DMS79 treated with DMSO at 0.1 percent for 48 hours (cell line): ENCODE measurements around the gene ZNF689.
"Not testable (repeated sequence)": the region's sequence is repeated elsewhere in the genome, so short reads cannot be mapped to it uniquely, and the experiment has no call there.

Experiments
- DNase-seq: peaks from one replicate; lab custom pipeline; 2025; lab: John Stamatoyannopoulos, UW

The ZNF689 gene

DNA sequence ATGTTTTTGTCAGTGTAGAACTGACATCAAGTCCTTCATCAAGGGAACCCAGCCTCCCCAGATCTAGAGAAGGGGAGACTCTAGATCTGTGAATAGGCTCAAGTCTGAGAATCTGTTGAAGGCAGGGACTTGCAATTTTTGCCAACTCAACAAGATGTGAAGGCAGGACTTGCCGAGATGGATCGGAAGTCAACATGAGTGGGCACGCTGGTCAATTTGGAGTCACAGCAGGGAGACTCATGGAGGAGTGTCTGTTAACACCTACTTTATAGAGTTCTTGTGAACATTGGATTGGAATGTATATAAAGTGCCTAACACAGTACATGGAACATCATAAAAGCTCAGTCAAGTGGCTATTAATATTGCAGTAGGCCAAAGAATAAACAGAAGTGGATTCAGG lies 10.0 kb downstream of the ZNF689 start:
- DNase-seq: peak; percentile 53

DNA sequence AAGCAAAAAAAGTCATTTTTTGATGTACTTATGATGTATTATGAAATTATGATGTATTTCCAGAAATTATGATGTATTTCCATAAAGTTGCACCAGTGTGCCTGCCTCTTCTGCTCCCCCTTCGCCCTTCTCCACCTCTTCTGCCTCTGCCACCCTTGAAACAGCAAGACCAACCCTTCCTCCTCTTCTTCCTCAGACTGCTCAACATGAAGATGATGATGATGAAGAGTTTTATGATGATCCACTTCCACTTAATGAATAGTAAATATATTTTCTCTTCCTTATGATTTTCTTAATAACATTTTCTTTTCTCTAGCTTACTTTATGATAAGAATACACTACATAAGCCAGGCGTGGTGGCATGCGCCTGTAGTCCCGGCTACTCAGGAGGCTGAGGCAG lies 17.3 kb downstream of the ZNF689 start:
- DNase-seq: no peak

DNA sequence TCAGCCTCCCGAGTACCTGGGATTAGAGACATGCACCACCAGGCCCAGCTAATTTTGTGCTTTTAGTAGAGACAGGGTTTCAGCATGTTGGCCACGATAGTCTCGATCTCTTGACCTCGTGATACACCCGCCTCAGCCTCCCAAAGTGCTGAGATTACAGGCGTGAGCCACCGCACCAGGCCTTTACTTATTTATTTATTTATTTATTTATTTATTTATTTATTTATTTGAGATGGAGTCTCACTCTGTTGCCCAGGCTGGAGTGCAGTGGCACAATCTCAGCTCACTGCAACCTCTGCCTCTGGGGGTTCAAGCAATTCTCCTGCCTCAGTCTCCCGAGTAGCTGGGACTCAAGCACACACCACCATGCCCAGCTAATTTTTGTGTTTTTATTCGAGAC lies 19.3 kb downstream of the ZNF689 start:
- DNase-seq: not testable (repeated sequence)

DNA sequence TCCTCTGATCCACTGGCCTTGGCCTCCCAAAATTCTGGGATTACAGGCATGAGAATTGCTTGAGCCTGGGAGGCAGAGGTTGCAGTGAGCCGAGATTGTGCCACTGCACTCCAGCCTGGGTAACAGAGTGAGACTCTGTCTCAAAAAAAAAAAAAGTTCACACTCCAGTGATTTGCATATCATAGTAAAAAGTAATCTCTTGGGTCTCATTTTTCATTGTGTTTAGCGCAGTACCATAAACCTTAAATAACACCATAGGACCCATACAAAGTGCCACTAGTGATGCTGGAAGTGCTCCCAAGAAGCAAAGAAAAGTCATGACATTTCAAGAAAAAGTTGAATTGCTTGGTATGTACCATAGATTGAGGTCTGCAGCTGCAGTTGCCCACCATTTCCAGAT lies 20.6 kb downstream of the ZNF689 start:
- not testable (repeated sequence) for DNase-seq

DNA sequence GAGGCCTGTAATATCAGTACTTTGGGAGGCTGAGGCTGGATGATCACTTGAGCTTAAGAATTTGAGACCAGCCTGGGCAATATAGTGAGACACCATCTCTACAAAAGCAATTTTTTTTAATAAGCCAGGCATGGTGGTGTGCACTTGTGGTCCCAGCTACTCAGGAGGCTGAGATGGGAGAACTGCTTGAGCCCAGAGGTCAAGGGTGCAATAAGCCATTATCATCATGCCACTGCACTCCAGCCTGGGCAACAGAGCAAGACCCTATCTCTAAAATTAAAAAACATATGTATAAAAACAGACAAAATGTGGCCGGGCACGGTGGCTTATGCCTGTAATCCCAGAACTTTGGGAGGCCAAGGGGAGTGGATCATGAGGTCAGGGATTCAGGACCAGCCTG lies 21.5 kb downstream of the ZNF689 start:
- no peak for DNase-seq

DNA sequence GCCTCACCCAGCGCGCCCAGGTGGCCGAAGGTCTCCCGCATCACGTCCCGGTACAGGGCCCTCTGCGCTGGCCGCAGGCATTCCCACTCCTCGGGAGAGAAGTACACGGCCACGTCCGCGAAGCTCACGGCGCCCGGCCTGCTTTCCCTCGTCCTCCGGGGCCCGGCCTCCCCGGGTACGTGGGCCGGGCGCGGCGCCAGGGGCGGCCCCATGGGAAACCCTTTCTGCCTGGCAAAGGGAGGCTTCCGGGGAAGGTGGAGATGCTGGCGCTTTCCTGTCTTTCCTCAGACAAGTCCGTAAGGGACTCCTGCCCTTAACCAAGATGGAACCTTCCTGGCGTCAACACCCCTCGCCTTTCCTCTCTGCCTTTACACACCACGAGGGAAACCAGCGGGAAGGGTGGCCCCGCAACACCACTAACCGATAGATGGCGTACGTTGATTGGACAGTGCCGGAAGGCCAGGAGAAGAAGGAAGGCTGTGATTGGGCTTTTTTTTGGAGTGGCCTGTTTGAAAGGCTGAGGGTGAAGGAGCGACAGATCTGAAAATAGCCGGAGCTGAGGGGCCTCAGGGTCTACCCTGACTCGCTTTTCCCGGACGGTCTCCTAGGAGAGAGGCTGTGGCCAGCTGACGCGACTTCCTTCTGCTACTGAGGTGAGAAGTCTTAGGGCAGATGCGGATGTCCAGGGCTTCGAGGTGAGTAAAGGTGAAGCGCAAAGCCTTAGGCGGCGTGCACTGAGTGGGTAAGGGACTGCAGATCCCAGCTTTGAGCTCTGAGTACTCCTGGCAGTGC lies 24.6 kb downstream of the ZNF689 start, which contains the start of gene ZNF785:
Gene ZNF785 (minus strand): TSS at position 298 of the 792 bp plus-strand sequence. CDS start 86 bp downstream, at position 212.
- DNase-seq: peak; percentile 99

DNA sequence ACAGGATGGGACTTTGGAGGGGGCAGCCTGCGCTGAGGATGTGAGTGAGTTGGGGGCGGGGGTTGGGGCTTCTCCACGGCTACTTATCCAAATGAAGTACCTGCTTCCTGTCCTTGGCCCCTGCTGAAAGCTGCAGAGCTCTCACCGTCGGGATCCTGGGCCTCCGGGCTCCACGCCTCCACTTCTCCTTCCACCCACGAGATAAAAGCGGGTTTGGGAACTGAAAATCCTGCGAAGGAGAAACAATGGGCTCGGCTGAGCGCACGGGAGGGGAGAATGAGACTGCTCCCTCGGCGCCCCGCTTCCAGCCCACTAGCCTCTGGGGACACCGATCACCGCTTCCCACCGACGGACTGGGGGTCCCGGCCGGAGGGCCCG lies 25.2 kb downstream of the ZNF689 start:
- peak; percentile 46 for DNase-seq

DNA sequence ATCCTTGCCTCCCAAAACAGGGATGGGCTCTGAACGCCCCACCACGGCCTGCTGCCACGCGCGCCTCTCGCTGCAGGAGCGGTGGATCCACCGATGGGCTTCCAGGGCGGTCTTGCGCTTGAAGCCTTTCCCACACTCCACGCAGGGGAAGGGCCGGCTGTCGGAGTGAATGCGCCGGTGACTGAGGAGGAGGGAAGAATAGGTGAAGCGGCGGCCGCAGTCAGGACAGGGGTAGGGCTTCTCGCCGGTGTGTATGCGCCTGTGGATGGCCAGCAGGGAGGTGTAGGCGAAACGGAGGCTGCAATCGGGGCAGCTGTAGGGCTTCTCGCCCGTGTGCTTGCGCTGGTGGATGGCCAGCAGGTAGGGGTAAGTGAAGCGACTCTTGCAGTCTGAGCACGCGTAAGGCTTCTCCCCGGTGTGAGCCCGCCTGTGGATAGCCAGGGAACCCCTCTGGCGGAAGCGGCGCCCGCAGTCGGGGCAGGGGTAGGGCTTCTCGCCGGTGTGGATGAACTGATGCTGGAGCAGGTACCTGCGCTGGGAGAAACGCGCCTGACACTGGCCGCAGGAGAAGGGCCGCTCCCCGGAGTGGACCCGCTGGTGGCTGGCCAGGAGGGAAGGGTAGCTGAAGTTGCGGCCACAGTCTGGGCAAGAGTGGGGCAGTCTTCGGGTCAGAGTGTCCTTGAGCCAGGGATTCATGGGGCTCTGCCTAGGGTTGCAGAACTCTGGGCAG lies 27.4 kb downstream of the ZNF689 start:
- no peak for DNase-seq

DNA sequence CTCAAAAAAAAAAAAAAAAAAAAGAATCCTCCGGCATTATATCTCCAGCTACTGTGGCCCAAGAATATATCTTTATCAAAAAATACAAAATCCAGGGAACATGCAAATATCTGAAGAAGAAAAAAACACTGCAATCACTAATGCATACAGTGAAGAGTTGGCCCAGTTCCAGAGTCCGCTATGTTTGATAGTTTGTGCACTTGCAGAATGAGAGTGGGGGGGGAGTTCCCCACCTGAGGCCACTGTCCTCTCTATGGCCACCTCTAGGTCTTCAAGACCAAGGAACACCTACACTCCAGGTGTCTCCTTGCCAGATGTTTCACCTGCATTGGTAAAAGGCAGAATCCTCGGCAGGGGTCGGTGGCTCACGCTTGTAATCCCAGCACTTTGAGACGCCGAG lies 28.7 kb downstream of the ZNF689 start:
- DNase-seq: peak; percentile 3

DNA sequence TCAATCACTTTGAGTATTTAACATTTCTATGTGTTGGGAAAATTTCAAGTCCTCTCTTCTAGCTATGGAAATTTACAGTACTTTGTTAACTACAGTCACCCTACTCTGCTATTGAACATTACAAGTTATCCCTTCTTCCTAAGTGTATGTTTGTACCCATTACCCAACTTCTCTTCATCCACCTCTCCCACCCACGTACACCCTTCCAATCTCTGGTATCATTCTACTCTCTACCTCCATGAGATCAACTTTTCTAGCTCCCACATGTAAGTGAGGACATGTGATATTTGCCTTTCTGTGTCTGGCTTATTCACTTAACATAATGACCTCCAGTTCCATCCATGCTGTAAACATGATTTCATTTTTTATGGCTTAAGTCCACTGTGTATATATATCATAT lies 35.5 kb downstream of the ZNF689 start:
- no peak for DNase-seq

DNA sequence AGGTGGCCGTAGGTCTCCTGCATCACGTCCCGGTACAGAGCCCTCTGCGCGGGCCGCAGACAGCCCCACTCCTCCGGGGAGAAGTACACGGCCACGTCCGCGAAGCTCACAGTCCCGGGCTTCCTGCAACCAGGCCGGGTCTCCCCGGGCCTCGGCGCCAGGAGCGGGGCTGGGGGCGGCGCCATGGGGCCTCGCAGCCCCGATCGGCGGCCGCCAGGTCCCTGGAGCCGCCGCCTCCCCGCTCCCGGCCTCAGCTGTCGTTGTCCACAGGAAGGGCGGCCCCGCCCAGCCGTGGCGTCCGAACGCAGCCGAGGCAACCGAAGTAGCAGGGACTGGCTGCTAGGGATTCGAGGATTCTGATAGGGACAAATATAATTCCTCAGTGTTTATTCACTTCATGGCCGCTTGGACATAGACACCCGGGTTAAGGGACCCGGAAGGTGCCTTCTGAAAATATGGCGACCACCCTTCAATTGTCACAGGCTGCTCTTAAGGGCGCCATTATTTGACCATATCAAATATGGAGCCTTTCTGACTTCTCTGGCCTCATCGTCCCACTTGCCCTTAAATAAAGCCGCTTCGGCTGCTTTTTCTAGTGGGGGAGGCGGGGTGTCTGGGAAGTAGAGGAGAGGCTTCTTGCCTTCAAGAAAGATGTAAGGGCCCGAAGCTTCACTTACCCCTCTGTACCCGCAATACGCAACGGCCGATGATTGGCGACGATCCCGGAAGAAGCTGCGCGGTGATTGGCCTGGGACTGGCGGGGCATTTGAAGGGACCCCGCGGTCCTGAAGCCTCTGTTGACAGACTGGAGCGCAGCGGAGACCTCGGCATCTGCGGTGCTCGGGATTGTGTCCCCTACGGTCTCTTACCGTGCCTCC lies 38.5 kb downstream of the ZNF689 start, which contains the start of gene ZNF688:
Gene ZNF688 (minus strand): TSS at position 270 of the 878 bp plus-strand sequence. CDS start 85 bp downstream, at position 185.
- peak; percentile 99 for DNase-seq

DNA sequence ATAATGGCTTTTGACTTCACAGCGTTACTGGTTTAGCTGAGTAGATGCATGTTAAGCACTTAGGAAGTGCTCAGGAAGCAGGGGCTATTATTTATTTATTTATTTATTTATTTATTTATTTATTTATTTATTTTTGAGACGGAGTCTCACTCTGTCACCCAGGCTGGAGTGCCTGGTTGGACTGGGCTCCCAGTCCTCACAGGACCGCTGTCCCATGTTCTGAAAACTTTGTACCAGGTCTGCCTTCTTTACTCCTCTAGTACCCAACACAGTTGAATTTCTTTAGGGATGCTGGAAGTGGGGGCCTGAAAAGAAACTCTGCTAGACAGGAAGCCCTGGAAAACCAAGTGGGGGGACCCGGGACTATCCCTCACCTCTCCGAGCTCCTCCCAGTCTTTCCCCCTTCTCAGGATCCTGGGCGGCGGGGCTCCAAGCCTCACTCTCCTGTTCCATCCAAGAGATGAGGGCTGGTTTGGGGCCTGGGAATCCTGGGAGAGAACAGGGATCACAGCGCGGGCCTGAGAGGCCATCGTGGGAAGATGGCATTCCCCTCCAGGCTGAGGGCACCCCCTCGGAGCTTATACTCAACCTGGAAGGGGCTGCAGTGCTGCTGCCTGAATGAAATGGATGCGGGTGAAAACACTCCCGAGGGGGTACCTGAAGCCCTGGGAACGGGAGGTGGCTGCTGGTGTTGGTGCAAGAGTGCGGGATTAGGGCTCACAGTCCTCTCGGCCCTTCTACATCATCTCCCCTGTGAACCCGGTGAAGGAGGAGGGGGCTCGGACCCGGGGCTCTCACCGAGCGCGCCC lies 39.3 kb downstream of the ZNF689 start:
- peak; percentile 60 for DNase-seq

DNA sequence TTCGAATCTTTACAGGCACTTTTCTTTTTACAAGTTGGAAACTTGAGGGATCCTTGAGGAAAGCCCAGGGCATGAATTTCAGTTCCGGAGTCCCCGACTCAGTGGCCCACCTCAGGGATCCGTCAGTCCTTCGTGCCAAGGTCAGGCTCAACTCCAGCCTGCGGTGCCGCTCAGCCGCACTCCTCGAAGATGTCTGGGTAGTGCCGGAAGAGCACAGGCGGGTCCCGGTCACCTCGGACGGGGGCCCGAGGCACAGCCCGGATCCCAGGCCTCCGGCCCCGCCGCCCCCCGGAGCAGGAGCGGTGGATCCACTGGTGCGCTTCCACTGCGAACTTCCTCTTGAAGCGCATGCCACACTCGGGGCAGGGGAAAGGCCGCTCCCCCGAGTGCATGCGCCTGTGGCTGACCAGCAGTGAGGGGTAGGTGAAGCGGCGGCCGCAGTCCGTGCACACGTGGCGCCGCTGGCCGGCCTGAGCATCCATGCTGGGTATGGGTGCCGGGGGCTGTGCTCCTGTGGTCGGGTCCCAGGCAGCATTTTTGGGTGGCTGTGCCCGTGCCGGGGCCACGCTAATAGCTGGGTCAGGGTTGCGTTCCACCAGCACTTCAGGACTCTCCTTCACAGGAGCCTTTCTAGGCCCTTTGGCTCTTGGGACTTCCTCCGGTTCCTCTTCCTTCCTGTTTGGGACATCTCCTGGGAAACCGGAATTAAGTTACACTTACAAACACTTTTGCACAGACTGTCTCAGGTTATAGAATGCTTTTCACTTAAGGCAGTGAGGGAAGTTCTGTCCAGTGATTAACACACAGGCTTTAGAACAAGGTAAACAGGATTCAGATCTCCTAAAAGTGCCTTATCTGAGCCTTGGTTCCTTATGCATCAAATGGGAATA lies 40.2 kb downstream of the ZNF689 start:
- no peak for DNase-seq

DNA sequence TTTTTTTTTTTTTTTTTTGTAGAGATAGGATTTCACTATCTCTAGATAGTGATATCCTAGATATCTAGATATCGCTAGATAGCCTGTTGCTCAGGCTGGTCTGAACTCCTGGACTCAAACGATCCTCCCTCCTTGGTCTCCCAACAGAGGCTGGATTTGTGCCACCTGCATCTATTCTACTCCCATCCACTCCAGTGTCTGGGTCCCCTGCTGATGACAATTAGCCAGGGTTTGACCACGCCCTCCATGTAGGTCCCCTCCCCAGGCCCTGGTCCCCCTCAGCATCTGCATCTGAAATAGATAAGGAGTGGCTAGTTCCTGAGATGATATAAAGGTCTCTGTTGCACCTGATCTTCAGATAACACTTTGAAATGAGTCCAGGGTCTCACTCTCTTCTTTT lies 40.9 kb downstream of the ZNF689 start:
- DNase-seq: no peak

DNA sequence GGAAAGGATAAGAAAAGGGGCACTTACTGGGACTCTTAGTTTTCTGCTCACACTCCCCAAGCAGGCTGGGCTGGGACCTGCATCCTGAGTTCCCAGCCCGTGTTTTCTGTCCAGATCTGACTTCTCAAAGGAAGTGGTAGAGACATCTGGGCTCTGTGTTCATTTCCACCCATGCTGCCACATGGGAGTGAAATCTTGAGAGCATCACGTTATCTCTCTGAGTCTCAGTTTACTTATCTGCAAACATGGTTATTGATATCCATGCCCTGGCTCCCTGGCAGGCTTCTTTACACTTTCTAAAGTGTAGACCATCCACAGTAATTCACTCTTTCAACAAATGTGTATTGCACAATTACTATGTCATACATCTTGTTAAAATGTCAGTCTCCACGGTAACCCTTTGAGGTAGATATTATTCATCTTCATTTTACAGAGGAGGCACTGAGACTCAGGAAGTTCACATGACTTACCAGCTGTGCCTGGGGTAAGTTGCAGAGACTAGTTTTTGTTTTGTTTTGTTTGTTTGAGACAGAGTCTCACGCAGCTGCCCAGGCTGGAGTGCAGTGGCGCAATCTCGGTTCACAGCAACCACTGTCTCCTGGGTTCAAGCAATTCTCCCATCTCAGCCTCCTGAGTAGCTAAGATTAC lies 42.1 kb downstream of the ZNF689 start:
- DNase-seq: no peak

DNA sequence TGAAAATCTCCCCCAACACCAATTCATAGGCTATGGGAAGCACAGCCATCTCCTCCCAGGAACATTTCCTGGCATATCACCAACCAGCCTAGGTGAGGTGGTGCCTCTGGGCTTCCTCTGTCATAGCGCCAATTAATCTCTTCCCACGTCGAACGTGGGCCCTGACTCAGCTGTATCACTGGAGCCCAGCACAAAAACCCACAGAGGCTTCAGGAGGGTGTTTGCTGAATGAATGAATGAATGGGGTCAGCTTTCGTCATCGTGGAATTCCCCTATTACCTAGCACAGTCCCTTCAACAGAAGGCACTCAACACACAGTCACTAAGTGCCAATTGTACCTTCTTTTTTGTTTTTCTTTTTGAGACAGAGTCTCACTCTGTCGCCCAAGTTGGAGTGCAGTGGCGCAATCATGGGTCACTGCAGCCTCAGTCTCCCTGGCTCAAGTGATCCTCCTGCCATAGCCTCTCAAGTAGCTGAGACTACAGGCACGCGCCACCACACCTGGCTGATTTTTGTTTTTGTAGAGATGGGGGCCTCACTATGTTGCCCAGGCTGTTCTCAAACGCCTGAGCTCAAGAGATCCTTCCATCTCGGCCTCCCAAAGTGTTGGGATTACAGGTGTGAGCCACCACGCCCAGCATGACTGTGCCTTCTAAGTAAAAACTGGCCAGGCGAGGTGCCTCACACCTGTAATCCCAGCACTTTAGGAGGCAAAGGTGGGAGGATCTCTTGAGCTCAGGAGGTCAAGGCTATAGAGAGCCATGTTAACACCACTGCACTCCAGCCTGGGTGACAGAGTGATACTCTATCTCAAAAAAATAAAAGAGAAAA lies 42.8 kb downstream of the ZNF689 start:
- DNase-seq: no peak

DNA sequence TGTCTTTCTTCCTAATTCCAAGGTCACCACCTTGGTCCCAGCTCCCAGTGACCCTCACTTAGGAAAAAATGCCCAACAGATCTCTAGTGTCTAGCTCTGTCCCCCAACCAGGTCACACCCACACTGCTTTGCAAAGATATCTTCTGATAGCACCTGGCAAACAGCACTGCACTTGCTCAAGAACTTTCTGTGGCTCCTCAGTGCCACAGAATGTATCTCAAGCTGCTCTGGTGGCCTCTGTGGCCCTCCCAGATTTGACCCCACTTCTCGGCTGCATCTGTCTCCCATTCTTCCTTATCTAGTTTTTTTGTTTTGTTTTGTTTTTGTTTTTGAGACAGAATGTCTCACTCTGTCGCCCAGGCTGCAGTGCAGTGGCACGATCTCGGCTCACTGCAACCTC lies 43.7 kb downstream of the ZNF689 start:
- DNase-seq: no peak

DNA sequence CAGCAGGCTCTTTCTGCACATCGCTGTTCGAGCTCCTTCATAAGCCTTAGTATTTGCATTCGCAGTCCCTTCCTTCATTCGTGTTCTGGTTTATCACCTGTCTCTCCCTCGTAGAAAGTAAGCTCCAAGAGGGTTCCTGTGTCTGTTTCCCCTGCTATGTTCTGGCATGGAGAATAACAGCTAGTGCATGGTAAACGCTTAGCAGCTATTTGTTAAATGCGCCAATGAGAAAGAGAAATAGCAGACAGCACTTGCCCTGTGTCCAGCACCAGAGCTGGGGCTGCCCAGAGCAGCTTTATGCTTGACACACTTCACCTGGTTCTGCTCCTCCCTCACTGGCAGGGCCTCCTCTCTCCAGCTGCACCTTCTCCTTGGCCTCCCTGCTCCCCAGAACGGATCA lies 44.2 kb downstream of the ZNF689 start:
- DNase-seq: no peak

DNA sequence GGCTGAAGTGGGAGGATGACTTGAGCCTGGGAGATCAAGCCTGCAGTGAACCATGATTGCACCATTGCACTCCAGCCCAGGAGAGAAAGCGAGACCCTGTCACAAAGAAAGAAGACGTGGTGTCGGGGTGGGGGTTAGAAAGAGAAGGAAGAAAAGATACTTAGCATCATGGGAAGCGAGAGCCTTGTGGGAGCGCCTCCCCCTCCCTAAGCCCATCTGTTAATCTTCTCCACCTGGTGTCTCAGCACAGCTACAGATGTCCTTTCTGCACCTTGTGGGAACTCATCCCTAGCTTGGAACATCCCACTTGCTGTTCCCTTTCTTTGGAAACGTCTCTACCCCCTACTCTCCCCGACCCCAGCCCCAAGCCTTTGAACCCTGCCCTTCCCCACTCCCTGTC lies 44.7 kb downstream of the ZNF689 start:
- DNase-seq: no peak
